Islet precursor cell (in vitro differentiated cells): ENCODE results near the gene FIBCD1.

Experiments
- DNase-seq: peaks from one replicate; pipeline ENCODE4 v3.0.0-alpha.2; 2018

FIBCD1 gene

GRCh38 chr9:130938652-130939404 lies at the start of gene FIBCD1:
FIBCD1 (minus strand) TSS chr9:130939247; CDS start chr9:130938607, 640 bp downstream.
- DNase-seq = peak; percentile 70

GRCh38 chr9:130988400-130988747 lies 49.3 kb upstream of the FIBCD1 start:
- no peak for DNase-seq

GRCh38 chr9:130987738-130988399 lies 48.8 kb upstream of the FIBCD1 start:
- no peak for DNase-seq

- no peak for DNase-seq
Observed at GRCh38 chr9:130987054-130987453, 48.0 kb upstream of the FIBCD1 start.

GRCh38 chr9:130986356-130986965 lies 47.4 kb upstream of the FIBCD1 start:
- no peak for DNase-seq

GRCh38 chr9:130985606-130986162 lies 46.6 kb upstream of the FIBCD1 start:
- no peak for DNase-seq

- DNase-seq = no peak
Observed at GRCh38 chr9:130985029-130985428, 46.0 kb upstream of the FIBCD1 start.

- DNase-seq = no peak
Observed at GRCh38 chr9:130984521-130984920, 45.5 kb upstream of the FIBCD1 start.

- peak; percentile 30 for DNase-seq
Observed at GRCh38 chr9:130983970-130984369, 44.9 kb upstream of the FIBCD1 start.

GRCh38 chr9:130983359-130983670 lies 44.3 kb upstream of the FIBCD1 start:
- no peak for DNase-seq

GRCh38 chr9:130982636-130983358 lies 43.8 kb upstream of the FIBCD1 start:
- DNase-seq = no peak

- DNase-seq = no peak
Observed at GRCh38 chr9:130981756-130982137, 42.7 kb upstream of the FIBCD1 start.

GRCh38 chr9:130981002-130981755 lies 42.1 kb upstream of the FIBCD1 start:
- DNase-seq = peak; percentile 43

- no peak for DNase-seq
Observed at GRCh38 chr9:130980526-130980925, 41.5 kb upstream of the FIBCD1 start.

- DNase-seq = no peak
Observed at GRCh38 chr9:130979591-130980385, 40.7 kb upstream of the FIBCD1 start.

- no peak for DNase-seq
Observed at GRCh38 chr9:130977811-130978221, 38.8 kb upstream of the FIBCD1 start.

GRCh38 chr9:130975932-130976841 lies 37.1 kb upstream of the FIBCD1 start:
- no peak for DNase-seq

- DNase-seq = no peak
Observed at GRCh38 chr9:130975156-130975555, 36.1 kb upstream of the FIBCD1 start.

- DNase-seq = no peak
Observed at GRCh38 chr9:130974697-130975096, 35.6 kb upstream of the FIBCD1 start.

- DNase-seq = peak; percentile 48
Observed at GRCh38 chr9:130973686-130974281, 34.7 kb upstream of the FIBCD1 start.
